HUES48 (cell line): ENCODE data around the gene SYNPO2L.
A peak's percentile ranks its signal among the peaks of the same experiment; 100 is the strongest.

Experiments used
- H3K27ac ChIP-seq: one replicate; pipeline ENCODE4 v1.7.0; 2013; ENCODE audit warnings: low read depth, low read length, inconsistent platforms
- H3K27me3 ChIP-seq: 2 replicates; pipeline ENCODE4 v1.6.1; 2013; ENCODE audit warnings: mild to moderate bottlenecking, low read length; ENCODE audit not compliant: control insufficient read depth, insufficient read depth
- H3K36me3 ChIP-seq: 2 replicates; pipeline ENCODE4 v1.6.1; 2013; ENCODE audit warnings: low read length; ENCODE audit not compliant: control insufficient read depth, insufficient read depth
- H3K4me1 ChIP-seq: 2 replicates; pipeline ENCODE4 v1.6.1; 2013; ENCODE audit warnings: mild to moderate bottlenecking, low read length; ENCODE audit not compliant: control insufficient read depth, insufficient read depth
- H3K4me3 ChIP-seq: 2 replicates; pipeline ENCODE4 v1.5.1; 2013; ENCODE audit warnings: mild to moderate bottlenecking, low read depth, low read length
- H3K9ac ChIP-seq: 2 replicates; pipeline ENCODE4 v1.6.1; 2013; ENCODE audit warnings: mild to moderate bottlenecking, low read depth, low read length, moderate library complexity
- H3K9me3 ChIP-seq: 2 replicates; pipeline ENCODE4 v1.6.1; 2013; ENCODE audit warnings: low read length; ENCODE audit not compliant: control insufficient read depth, insufficient read depth

The SYNPO2L gene

GRCh38 chr10:73647875-73648651 lies 7.8 kb downstream of the SYNPO2L start:
- no peaks in the 10 kb centered on the region for H3K36me3 ChIP-seq
- H3K9ac ChIP-seq: no peak overlapping the region; the same call in 1 of the 2 replicates
- no peaks in the 10 kb centered on the region for H3K9me3 ChIP-seq
- H3K4me3 ChIP-seq: peak overlapping the region; percentile 76
- no peaks in the 10 kb centered on the region for H3K27me3 ChIP-seq
- no peak overlapping the region for H3K27ac ChIP-seq
- H3K4me1 ChIP-seq: peaks cover 13% of the 10 kb centered on the region

GRCh38 chr10:73647211-73647874 lies 8.5 kb downstream of the SYNPO2L start:
- H3K4me1 ChIP-seq: peaks cover 13% of the 10 kb centered on the region
- no peaks in the 10 kb centered on the region for H3K27me3 ChIP-seq
- peak overlapping the region; percentile 46 for H3K9ac ChIP-seq
- H3K4me3 ChIP-seq: peak overlapping the region; percentile 76
- no peak overlapping the region for H3K27ac ChIP-seq
- H3K36me3 ChIP-seq: no peaks in the 10 kb centered on the region
- no peaks in the 10 kb centered on the region for H3K9me3 ChIP-seq

- Histone ChIP-seq H3K27me3 (no peaks in the 10 kb centered on the region), H3K4me1 (peaks cover 13% of the 10 kb centered on the region), H3K9ac (0 out of 2 replicates have a peak overlapping the region, but pooled peaks have one; percentile 46), H3K9me3 (no peaks in the 10 kb centered on the region), H3K4me3 (peak overlapping the region; percentile 76; the same call in 1 of the 2 replicates), H3K36me3 (no peaks in the 10 kb centered on the region), H3K27ac (no peak overlapping the region)
These were observed 9.2 kb downstream of the SYNPO2L start for GRCh38 chr10:73646598-73647041.

- H3K36me3 ChIP-seq: no peaks in the 10 kb centered on the region
- H3K27me3 ChIP-seq: no peaks in the 10 kb centered on the region
- peaks cover 13% of the 10 kb centered on the region for H3K4me1 ChIP-seq
- no peak overlapping the region for H3K4me3 ChIP-seq
- no peaks in the 10 kb centered on the region for H3K9me3 ChIP-seq
- no peak overlapping the region for H3K9ac ChIP-seq
- H3K27ac ChIP-seq: no peak overlapping the region
These were observed 10.6 kb downstream of the SYNPO2L start for GRCh38 chr10:73645251-73645650.

- Histone ChIP-seq H3K4me3 (no peak overlapping the region), H3K27me3 (no peaks in the 10 kb centered on the region), H3K4me1 (peaks cover 13% of the 10 kb centered on the region), H3K27ac (no peak overlapping the region), H3K9me3 (no peaks in the 10 kb centered on the region), H3K9ac (no peak overlapping the region), H3K36me3 (no peaks in the 10 kb centered on the region)
These were observed 11.1 kb downstream of the SYNPO2L start for GRCh38 chr10:73644767-73645166.

GRCh38 chr10:73644015-73644743 lies 11.7 kb downstream of the SYNPO2L start:
- H3K9ac ChIP-seq: no peak overlapping the region
- H3K9me3 ChIP-seq: no peaks in the 10 kb centered on the region
- H3K27ac ChIP-seq: no peak overlapping the region
- no peaks in the 10 kb centered on the region for H3K36me3 ChIP-seq
- no peak overlapping the region for H3K4me3 ChIP-seq
- peaks cover 13% of the 10 kb centered on the region for H3K4me1 ChIP-seq
- H3K27me3 ChIP-seq: no peaks in the 10 kb centered on the region

GRCh38 chr10:73643362-73643761 lies 12.5 kb downstream of the SYNPO2L start:
- Histone ChIP-seq H3K27ac (no peak overlapping the region), H3K4me1 (peaks cover 10% of the 10 kb centered on the region; the same call in 1 of the 2 replicates), H3K9ac (no peak overlapping the region), H3K4me3 (no peak overlapping the region), H3K27me3 (no peaks in the 10 kb centered on the region), H3K9me3 (no peaks in the 10 kb centered on the region), H3K36me3 (no peaks in the 10 kb centered on the region)

GRCh38 chr10:73641328-73642060 lies 14.3 kb downstream of the SYNPO2L start, which contains the start of gene MYOZ1:
Gene MYOZ1 (minus strand): TSS chr10:73641474. CDS start chr10:73640017, 1,457 bp downstream.
- Histone ChIP-seq H3K9ac (no peak within 1 kb of the TSS), H3K4me1 (peaks cover 3% of the 10 kb centered on the region; the same call in 1 of the 2 replicates)

GRCh38 chr10:73639286-73639685 lies 16.5 kb downstream of the SYNPO2L start:
- H3K9me3 ChIP-seq: no peaks in the 10 kb centered on the region
- no peaks in the 10 kb centered on the region for H3K27me3 ChIP-seq
- no peak overlapping the region for H3K27ac ChIP-seq
- H3K36me3 ChIP-seq: no peaks in the 10 kb centered on the region
- no peak overlapping the region for H3K9ac ChIP-seq
- no peak overlapping the region for H3K4me3 ChIP-seq
- no peaks in the 10 kb centered on the region for H3K4me1 ChIP-seq

More at GRCh38 chr10:73641328-73642060, 14.3 kb downstream of the SYNPO2L start, which contains the start of gene MYOZ1:
- Histone ChIP-seq H3K9me3 (no peaks in the 10 kb centered on the region), H3K27me3 (no peaks in the 10 kb centered on the region), H3K27ac (no peak within 1 kb of the TSS), H3K4me3 (no peak within 1 kb of the TSS), H3K36me3 (no peaks in the 10 kb centered on the region)

GRCh38 chr10:73635781-73636180 lies 20.0 kb downstream of the SYNPO2L start:
- H3K27me3 ChIP-seq: no peaks in the 10 kb centered on the region
- no peaks in the 10 kb centered on the region for H3K9me3 ChIP-seq
- no peaks in the 10 kb centered on the region for H3K36me3 ChIP-seq
- H3K9ac ChIP-seq: no peak overlapping the region
- no peaks in the 10 kb centered on the region for H3K4me1 ChIP-seq
- H3K4me3 ChIP-seq: no peak overlapping the region
- no peak overlapping the region for H3K27ac ChIP-seq
